AG04450 (cell line): ENCODE measurements around the gene WBP11. TPM values are rescaled to one million over a fixed set of nuclear protein-coding genes. Genes with fewer than 3 reads are reported as not detected.

Experiments used
- CTCF ChIA-PET: fragments of 300-600, 350-600 bp; formaldehyde crosslinking; extraction: SDS; loops from one replicate; lab custom pipeline; 2022; ENCODE audit warnings: antibody characterized with exemption, inconsistent platforms; lab: Charles Lee
- POLR2A ChIA-PET: fragments of 350-600 bp; formaldehyde crosslinking; extraction: SDS; loops from one replicate; lab custom pipeline; 2021; ENCODE audit warnings: antibody characterized with exemption, inconsistent platforms; lab: Yijun Ruan, JAX
- DNase-seq: peaks from one replicate; pipeline ENCODE4 v3.0.0-alpha.2; 2011; ENCODE audit warnings: low read depth, low spot score
- H3K27ac ChIP-seq: one replicate; pipeline ENCODE4 v1.5.1; 2012; ENCODE audit warnings: low read depth, low read length, control low read depth
- H3K27me3 ChIP-seq: one replicate; pipeline ENCODE4 v1.6.0; 2012; ENCODE audit warnings: low read length; ENCODE audit not compliant: control insufficient read depth, insufficient read depth
- H3K4me3 ChIP-seq: 2 replicates; pipeline ENCODE4 v1.5.1; 2011; ENCODE audit warnings: mild to moderate bottlenecking, low read depth, low read length, control low read depth
- H3K9me3 ChIP-seq: 2 replicates; pipeline ENCODE4 v1.5.1; 2012; ENCODE audit warnings: low read length; ENCODE audit not compliant: control insufficient read depth, insufficient read depth
- polyA plus RNA-seq: library from polyadenylated mRNA; depleted of rRNA; stranded (reverse); fragments of >200 nt; gene quantifications from 2 replicates; pipeline ENCODE4 v1.2.3, GENCODE V29; 2011
- TF ChIP-seq, protein P1 (sequence below): IDR thresholded peaks from 2 replicates; pipeline ENCODE4 v1.5.1; 2011; ENCODE audit warnings: low read depth, low read length, control low read depth, inconsistent platforms

The WBP11 gene
- polyA plus RNA-seq, 1 experiment = 16.5 TPM

DNA sequence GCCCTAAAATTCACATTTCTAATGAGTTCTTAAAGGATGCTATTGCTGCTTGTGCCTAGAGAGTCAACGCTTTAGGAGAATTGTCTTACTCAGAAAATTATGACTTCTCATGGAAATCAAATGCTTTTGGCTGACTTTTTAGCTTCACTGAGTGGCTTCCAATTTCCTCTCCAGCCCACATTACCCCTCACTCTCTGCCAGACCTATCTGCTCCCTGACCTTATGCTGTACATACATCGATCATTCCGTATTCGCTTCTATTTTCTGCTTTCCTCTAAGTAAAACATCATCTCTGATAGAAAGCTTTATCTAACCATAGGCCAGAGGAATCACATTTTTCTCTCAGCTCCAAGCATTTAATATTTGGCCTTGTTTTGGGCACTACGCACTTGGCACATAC, 23.2 kb upstream of the WBP11 start:
- no peaks in the 10 kb centered on the region for H3K9me3 ChIP-seq
- no peak for DNase-seq
- TF ChIP-seq, protein P1, sequence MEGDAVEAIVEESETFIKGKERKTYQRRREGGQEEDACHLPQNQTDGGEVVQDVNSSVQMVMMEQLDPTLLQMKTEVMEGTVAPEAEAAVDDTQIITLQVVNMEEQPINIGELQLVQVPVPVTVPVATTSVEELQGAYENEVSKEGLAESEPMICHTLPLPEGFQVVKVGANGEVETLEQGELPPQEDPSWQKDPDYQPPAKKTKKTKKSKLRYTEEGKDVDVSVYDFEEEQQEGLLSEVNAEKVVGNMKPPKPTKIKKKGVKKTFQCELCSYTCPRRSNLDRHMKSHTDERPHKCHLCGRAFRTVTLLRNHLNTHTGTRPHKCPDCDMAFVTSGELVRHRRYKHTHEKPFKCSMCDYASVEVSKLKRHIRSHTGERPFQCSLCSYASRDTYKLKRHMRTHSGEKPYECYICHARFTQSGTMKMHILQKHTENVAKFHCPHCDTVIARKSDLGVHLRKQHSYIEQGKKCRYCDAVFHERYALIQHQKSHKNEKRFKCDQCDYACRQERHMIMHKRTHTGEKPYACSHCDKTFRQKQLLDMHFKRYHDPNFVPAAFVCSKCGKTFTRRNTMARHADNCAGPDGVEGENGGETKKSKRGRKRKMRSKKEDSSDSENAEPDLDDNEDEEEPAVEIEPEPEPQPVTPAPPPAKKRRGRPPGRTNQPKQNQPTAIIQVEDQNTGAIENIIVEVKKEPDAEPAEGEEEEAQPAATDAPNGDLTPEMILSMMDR = no peak
- no peak overlapping the region for H3K4me3 ChIP-seq
- ChIA-PET POLR2A (no interaction called here), CTCF (interaction anchor here (1.0 kb wide), 1 partner anchor 21 kb away, joined by 3 read pairs; no protein-coding TSS in a partner anchor)
- H3K27ac ChIP-seq = no peak overlapping the region
- no peaks in the 10 kb centered on the region for H3K27me3 ChIP-seq

DNA sequence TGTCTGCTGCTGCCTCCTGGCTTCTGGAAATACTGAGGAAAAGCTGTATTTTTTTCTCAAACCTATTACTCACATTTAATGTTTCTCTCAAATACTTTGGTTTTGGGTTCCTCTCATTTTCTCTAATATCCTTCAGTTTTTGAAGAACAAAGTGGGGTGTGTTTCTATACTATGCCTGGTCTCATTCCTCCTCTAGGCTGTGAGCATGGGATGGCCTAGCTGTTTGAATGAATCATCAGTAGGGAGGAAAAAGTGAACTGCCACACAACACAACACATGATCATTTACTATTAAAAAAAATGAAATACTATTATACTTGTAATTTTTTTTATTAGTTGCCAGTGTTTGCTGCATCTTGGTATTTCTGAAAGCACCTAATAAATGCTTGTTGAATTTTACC, 22.0 kb upstream of the WBP11 start:
- H3K4me3 ChIP-seq = no peak overlapping the region
- TF ChIP-seq, protein P1 = no peak
- DNase-seq = no peak
- ChIA-PET CTCF (no interaction called here), POLR2A (no interaction called here)
- no peak overlapping the region for H3K27ac ChIP-seq
- no peaks in the 10 kb centered on the region for H3K27me3 ChIP-seq
- H3K9me3 ChIP-seq = no peaks in the 10 kb centered on the region

DNA sequence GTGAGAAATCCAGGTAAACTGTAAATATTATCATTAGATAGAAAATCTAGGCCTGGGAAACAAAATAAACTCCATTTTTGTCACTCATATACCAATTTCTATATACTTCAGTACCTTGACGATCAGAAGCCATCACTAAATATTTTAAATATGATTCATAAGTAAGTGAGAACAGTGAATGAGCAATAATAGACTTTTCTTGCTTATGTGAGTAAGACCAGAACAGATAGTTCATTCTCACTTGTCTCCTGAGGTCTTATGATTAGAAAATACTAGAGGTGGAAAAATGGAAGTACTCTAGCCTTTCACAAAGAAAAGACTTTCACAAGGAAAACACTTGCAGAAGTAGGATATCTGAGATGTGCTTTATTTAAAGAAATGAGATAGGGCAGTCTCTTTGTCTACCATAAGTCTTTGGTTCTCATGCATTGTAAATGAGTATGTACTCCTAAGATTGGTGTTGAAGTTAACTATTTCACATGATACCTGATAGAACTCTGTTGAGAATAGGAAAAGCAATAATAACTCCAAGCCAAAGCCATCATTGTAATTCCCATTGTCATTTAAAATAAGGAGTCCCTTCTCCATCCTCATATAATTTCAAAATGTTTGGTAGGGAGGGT, 20.8 kb upstream of the WBP11 start:
- H3K27me3 ChIP-seq = no peaks in the 10 kb centered on the region
- no peak overlapping the region for H3K27ac ChIP-seq
- TF ChIP-seq, protein P1 = no peak
- POLR2A ChIA-PET = no interaction called here
- CTCF ChIA-PET = no interaction called here
- no peak for DNase-seq
- no peak overlapping the region for H3K4me3 ChIP-seq
- no peaks in the 10 kb centered on the region for H3K9me3 ChIP-seq

DNA sequence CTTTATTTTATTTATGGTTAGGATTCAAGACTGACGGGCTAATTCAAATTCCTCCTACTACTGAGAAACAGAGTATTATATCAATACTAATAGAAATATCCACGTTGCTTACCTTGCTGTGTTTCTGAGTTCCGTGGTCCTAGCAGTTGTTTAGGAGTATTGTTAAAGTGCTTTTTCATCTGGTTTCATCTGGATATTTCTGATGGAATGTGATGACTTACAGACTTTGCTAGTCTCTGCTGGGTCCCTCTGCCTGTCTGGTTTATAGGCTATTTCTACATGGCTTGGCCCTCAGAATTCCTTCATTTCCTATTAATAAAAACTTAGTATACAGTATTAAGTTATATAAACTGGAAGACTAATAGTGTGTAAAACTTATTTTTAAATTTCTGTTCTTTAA, 10.7 kb upstream of the WBP11 start, which contains the start of gene SMCO3:
SMCO3 (minus strand) TSS at position 169 of the 400 bp plus-strand sequence. CDS start 7,502 bp downstream, outside the sequence.
- Histone ChIP-seq H3K27me3 (no peaks in the 10 kb centered on the region), H3K27ac (no peak within 1 kb of the TSS), H3K4me3 (no peak within 1 kb of the TSS), H3K9me3 (no peaks in the 10 kb centered on the region)
- ChIA-PET POLR2A (no interaction called here), CTCF (interaction anchor here (1.0 kb wide), 1 partner anchor 181 kb away, joined by 3 read pairs; no protein-coding TSS in a partner anchor)
- DNase-seq = no peak
- TF ChIP-seq, protein P1 = no peak

DNA sequence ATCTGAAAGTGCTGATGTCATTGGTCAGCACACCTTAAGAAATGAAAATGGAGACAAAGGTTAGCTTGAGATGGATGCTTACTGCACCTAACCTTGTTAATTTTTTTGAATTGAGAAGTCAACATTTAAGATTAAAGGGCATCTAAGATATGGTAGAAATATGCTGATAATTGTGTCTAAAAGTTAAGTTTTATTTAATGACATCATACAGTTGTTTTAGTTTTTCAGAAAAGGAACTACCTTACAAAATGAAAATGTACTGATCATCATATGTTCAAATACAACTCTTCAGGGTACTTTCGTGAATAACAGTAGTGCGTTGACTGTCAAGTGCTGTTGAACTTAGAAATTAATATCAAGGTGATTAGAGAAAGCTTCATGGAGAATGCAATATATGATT, 8.2 kb upstream of the WBP11 start:
- no peak for DNase-seq
- Histone ChIP-seq H3K27me3 (no peaks in the 10 kb centered on the region), H3K9me3 (no peaks in the 10 kb centered on the region), H3K27ac (no peak overlapping the region), H3K4me3 (no peak overlapping the region)
- ChIA-PET POLR2A (no interaction called here), CTCF (interaction anchor here (0.7 to 4.1 kb wide), 6 partner anchors 28 to 410 kb away, joined by 3 to 36 read pairs (median 4); partner anchors contain the start of gene RERG)
- TF ChIP-seq, protein P1 = no peak
